Coronary artery (tissue), 2 donors: ENCODE data around the gene CEP128.

Source experiments
- DNase-seq: peaks from one replicate; pipeline ENCODE4 v3.0.0-alpha.2; 2017; ENCODE audit warnings: low spot score
- H3K27ac ChIP-seq, 2 donors: fragments of 200-600 bp; sonication (generic); one replicate each; pipeline ENCODE4 v1.5.1; 2016 to 2019
- H3K4me3 ChIP-seq: fragments of 200-600 bp; sonication (generic); 2 replicates; pipeline ENCODE4 v1.5.1; 2016; ENCODE audit warnings: mild to moderate bottlenecking, moderate library complexity
- CTCF ChIP-seq: fragments of 200-600 bp; sonication (generic); IDR thresholded peaks from one replicate; pipeline ENCODE4 v1.5.1; 2019; ENCODE audit warnings: antibody characterized with exemption

Gene CEP128

GRCh38 chr14:80902608-80903007 is 38.9 kb downstream of the CEP128 start:
- no peak for TF ChIP-seq CTCF
- H3K27ac ChIP-seq, result no peak overlapping the region
- no peak overlapping the region for H3K4me3 ChIP-seq
- DNase-seq, result no peak

GRCh38 chr14:80901822-80902221 is 39.7 kb downstream of the CEP128 start:
- TF ChIP-seq CTCF, result no peak
- no peak overlapping the region for H3K27ac ChIP-seq
- H3K4me3 ChIP-seq, result no peak overlapping the region
- DNase-seq, result no peak

GRCh38 chr14:80901260-80901659 is 40.3 kb downstream of the CEP128 start:
- no peak overlapping the region for H3K4me3 ChIP-seq
- DNase-seq, result no peak
- TF ChIP-seq CTCF, result no peak
- no peak overlapping the region for H3K27ac ChIP-seq

- H3K4me3 ChIP-seq, result no peak overlapping the region
- no peak for TF ChIP-seq CTCF
- no peak overlapping the region for H3K27ac ChIP-seq
- no peak for DNase-seq
Observed at GRCh38 chr14:80872645-80873044, 68.9 kb downstream of the CEP128 start.

- Histone ChIP-seq H3K4me3 (no peak overlapping the region), H3K27ac (no peak overlapping the region)
- no peak for TF ChIP-seq CTCF
- DNase-seq, result no peak
Observed at GRCh38 chr14:80868260-80868659, 73.3 kb downstream of the CEP128 start.

GRCh38 chr14:80867798-80868197 is 73.7 kb downstream of the CEP128 start:
- no peak for DNase-seq
- H3K4me3 ChIP-seq, result no peak overlapping the region
- no peak for TF ChIP-seq CTCF
- H3K27ac ChIP-seq, result no peak overlapping the region

GRCh38 chr14:80867091-80867490 is 74.4 kb downstream of the CEP128 start:
- Histone ChIP-seq H3K4me3 (no peak overlapping the region), H3K27ac (no peak overlapping the region)
- no peak for DNase-seq
- no peak for TF ChIP-seq CTCF
